DOHH2 (cell line): Measurements from ENCODE around the gene ZC3HAV1.

Experiments
- CTCF ChIP-seq: fragments of 200-600 bp; sonication (generic); IDR thresholded peaks from one replicate; pipeline ENCODE4 v1.5.1; 2014; ENCODE audit warnings: antibody characterized with exemption, mild to moderate bottlenecking, low read depth, low read length; ENCODE audit not compliant: poor library complexity, severe bottlenecking
- EZH2phosphoT487 ChIP-seq: fragments of 200-600 bp; sonication (generic); IDR thresholded peaks from 2 replicates; pipeline ENCODE4 v1.6.1; 2017; ENCODE audit warnings: borderline replicate concordance, mild to moderate bottlenecking, antibody characterized with exemption, low read length, moderate library complexity, mixed read lengths

GRCh38 chr7:139117599-139118233 is 8.2 kb upstream of the ZC3HAV1 start:
- TF ChIP-seq CTCF = no peak
- TF ChIP-seq EZH2phosphoT487 = no peak
